Activated CD8-positive, alpha-beta memory T cell treated with anti-CD3 and anti-CD28 coated beads for 36 hours (primary cell): ENCODE results near the gene GNB5. TPM values are rescaled to one million over a fixed set of nuclear protein-coding genes. Genes with fewer than 3 reads are reported as not detected.

ENCODE experiments used
- CTCF ChIA-PET: fragments of 350-600 bp; sonication (Branson Sonifier 250); formaldehyde crosslinking; loops from one replicate; lab custom pipeline; 2021; ENCODE audit warnings: antibody characterized with exemption; lab: Charles Lee
- POLR2A ChIA-PET: fragments of 350-600 bp; sonication (Branson Sonifier 250); formaldehyde crosslinking; loops from one replicate; lab custom pipeline; 2021; ENCODE audit warnings: antibody characterized with exemption; lab: Charles Lee
- total RNA-seq, 2 experiments: library from RNA; stranded (reverse); gene quantifications; one replicate each; pipeline ENCODE4 v1.2.3, GENCODE V29; 2021

Gene GNB5
- total RNA-seq, 2 experiments from 2014 or later, result 15.6 to 17.5 TPM

DNA sequence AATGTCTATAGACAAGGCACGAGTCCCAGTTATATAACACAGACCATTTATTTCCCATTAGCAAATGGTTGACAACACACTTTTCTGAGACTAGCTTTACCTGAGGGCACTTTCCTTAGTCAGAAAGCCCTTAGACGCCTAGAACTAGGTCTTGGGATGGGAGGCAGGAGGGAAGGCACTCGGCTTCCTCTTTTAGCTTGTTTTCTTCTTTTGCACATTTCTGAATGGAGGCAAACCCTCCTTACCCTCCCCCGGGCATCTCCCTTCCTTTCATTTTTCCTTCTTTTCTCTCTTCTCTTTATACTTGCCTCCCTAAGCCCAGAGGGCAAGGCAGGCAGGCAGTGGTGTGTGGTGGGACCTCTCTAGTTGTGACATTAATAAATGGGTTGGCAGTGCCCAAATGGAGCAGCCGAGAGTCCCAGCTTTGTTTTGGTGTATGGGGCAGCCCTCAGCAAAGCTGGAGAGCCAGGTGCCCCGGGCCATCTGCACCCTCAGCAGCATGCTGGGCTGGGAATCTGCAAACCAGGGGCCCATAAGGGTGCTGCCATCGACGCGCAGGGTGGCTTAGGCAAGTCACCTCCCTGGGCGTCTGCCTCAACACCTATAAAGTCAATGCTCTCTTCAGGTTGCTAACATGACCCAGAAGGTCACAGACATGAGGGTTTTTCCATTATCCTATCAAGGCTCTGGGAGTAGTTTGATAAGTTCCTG, 57.5 kb downstream of the GNB5 start:
- POLR2A ChIA-PET, result no interaction called here
- CTCF ChIA-PET, result interaction anchor here (1.1 kb wide), 1 partner anchor 9 kb away, joined by 3 read pairs; no protein-coding TSS in a partner anchor

DNA sequence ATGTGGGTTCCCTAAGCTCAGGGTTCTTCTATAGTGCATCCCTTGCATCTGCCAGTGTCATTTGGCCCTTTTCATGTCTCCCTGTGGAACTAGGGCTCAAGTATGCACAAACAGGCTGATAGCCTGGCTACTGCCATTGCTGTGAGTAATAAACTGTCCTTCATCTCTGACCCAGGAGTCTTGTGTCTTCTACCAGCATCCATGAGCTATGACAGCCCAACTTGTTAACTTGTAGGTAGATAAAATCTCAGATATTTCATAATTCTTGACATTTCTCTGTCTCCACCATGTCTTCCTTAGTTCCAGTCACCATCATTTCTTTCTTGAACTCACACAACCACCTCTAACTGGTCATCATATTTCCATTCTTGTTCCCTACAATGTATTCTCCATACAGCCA, 59.1 kb downstream of the GNB5 start:
- POLR2A ChIA-PET, result no interaction called here
- CTCF ChIA-PET, result interaction anchor here (1.4 kb wide), 1 partner anchor 49 kb away, joined by 3 read pairs; no protein-coding TSS in a partner anchor

- POLR2A ChIA-PET, result no interaction called here
- CTCF ChIA-PET, result no interaction called here
Measured at GRCh38 chr15:52128568-52128967, 62.6 kb downstream of the GNB5 start.

DNA sequence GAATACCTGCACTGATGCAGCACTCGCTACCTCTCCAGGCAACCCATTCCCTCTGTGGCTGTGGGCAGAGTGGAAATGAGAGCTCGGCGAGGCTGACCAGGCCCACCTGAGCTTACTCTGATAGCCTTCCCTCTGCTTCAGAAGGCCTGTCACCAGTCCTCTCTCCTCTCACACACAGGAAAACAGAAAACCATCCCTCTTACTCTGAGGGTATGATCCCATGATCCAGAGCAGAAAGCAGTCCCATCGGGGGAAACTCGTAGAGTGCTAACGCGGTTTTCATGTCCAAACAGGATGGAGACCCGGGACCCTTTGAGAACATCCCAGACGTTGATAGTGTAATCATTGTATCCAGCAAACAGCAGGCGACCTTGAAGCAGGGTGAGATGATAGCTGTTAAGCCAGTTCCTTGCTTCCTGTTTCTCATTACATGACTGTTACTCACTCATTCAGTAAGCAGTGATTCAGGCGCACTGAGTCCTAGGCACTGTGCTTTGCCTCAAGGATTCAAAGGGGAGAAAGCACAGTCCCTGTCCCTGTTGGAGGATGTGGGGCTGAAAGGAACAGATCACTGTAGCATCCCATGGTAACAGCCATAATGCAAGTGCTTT, 66.8 kb downstream of the GNB5 start:
- ChIA-PET CTCF (interaction anchor here (1.7 kb wide), 1 partner anchor 16 kb away, joined by 4 read pairs; no protein-coding TSS in a partner anchor), POLR2A (no interaction called here)

- POLR2A ChIA-PET, result no interaction called here
- CTCF ChIA-PET, result no interaction called here
Measured at GRCh38 chr15:52121896-52122295, 69.3 kb downstream of the GNB5 start.

- ChIA-PET POLR2A (no interaction called here), CTCF (no interaction called here)
Measured at GRCh38 chr15:52121006-52121405, 70.2 kb downstream of the GNB5 start.

- CTCF ChIA-PET, result no interaction called here
Measured at GRCh38 chr15:52120488-52120887, 70.7 kb downstream of the GNB5 start.

GRCh38 chr15:52118969-52119749, 72.0 kb downstream of the GNB5 start:
- ChIA-PET POLR2A (interaction anchor here (0.6 kb wide), 1 partner anchor 89 kb away, joined by 7 read pairs; no protein-coding TSS in a partner anchor), CTCF (no interaction called here)

More at GRCh38 chr15:52120488-52120887, 70.7 kb downstream of the GNB5 start:
- POLR2A ChIA-PET, result no interaction called here

- ChIA-PET CTCF (no interaction called here), POLR2A (no interaction called here)
Measured at GRCh38 chr15:52117549-52117948, 73.6 kb downstream of the GNB5 start.

DNA sequence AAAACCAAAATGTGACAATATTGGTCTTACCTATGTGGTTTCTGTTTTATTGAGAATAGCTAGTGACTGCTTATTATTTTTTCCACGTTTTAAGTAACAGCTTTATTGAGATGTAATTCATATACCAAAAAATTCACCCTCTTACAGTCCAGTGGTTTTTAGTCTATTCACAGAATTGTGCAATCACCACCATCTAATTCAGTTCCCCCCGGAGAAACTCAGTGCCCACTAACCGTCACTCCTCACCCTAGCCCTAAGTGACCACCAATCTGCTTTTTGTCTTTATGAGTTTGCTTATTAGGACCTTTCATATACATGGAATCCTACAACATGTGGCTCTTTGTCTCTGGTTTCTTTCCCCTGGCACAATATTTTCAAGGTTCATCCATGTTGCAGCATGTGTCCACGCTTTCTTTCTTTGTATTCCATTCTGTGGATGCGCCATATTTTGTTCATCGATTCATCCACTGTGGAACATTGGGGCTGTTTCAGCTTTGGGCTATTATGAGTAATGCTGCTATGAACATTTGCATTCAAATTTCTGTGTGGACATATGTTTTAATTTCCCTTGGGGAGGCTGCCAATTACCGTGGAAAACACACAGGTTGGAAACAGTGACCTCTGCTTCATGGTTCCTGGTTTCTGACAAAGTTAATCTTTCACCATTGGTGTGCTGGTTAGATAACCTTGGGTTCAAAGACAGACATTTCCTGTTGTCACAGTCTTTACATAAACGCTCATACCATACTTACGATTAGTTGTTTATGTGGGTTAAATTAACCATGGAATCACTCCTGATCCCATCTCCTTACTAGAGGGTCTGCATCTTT, 75.4 kb downstream of the GNB5 start:
- ChIA-PET CTCF (no interaction called here), POLR2A (no interaction called here)

- ChIA-PET POLR2A (no interaction called here), CTCF (no interaction called here)
Measured at GRCh38 chr15:52114261-52115055, 76.7 kb downstream of the GNB5 start.

DNA sequence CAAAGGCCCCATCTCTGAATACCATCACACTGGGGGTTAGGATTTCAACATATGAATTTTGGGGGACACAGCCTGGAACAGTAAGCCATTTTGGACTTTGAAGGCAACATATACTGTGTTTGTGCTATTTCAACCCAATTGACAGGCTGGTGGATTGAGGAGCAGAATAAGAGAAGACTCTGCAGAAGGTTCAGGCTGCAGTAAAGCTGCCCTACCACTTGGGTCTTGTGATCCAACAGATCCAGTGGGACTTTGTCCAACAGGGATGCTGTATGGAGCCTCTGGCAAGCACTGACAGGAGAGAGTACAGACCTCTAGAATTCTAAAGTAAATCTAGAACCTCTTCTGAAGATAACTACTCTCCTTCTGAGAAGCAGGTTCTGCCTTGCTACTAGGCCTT, 77.5 kb downstream of the GNB5 start:
- ChIA-PET CTCF (no interaction called here), POLR2A (no interaction called here)

- POLR2A ChIA-PET, result no interaction called here
- CTCF ChIA-PET, result no interaction called here
Measured at GRCh38 chr15:52113235-52113634, 78.0 kb downstream of the GNB5 start.

DNA sequence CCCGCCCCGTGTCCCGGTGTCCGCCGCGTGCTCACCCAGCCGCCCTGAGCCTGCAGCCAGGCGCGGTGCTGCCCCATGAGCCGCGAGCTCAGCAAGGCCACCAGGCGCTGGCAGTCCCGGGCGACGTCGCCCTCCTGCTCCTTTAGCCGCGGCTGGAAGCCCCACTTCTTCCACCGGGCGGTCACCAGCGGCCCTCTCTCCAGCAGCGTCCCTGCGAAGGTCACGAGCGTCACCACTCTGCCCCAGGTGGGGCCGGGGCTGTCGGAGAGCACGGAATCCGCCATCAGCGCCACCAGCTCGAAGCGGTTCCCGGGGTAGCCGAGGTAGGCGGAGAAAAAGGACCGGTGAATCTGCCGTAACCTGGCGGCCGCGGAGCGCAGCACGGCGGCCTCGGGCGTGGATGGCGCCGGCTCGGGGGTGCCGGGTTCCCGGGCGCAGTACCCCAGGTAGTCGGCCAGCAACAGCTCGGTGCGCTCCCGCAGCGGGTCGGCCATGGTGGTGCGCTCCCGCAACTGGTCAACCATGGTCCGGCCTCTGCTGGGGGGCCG, 78.9 kb downstream of the GNB5 start:
- ChIA-PET POLR2A (no interaction called here), CTCF (interaction anchor here (1.0 to 1.4 kb wide), 2 partner anchors 43 to 115 kb away, joined by 3 to 4 read pairs; no protein-coding TSS in a partner anchor)

GRCh38 chr15:52111517-52112202, 79.5 kb downstream of the GNB5 start:
- ChIA-PET POLR2A (no interaction called here), CTCF (interaction anchor here (1.0 to 1.4 kb wide), 2 partner anchors 43 to 115 kb away, joined by 3 to 4 read pairs; no protein-coding TSS in a partner anchor)

- ChIA-PET CTCF (interaction anchor here (0.5 kb wide), 1 partner anchor 61 kb away, joined by 3 read pairs; no protein-coding TSS in a partner anchor), POLR2A (no interaction called here)
Measured at GRCh38 chr15:52109559-52110451, 81.4 kb downstream of the GNB5 start.

- ChIA-PET CTCF (no interaction called here), POLR2A (no interaction called here)
Measured at GRCh38 chr15:52107238-52107637, 84.0 kb downstream of the GNB5 start.
